Activated T-cell treated with anti-CD3 and anti-CD28 coated beads for 48 hours (primary cell): ENCODE data around the gene CHD2.

Experiments used
- DNase-seq: peaks from one replicate; pipeline ENCODE4 v3.0.0-alpha.2; 2020; ENCODE audit warnings: low read depth

Gene CHD2

DNA sequence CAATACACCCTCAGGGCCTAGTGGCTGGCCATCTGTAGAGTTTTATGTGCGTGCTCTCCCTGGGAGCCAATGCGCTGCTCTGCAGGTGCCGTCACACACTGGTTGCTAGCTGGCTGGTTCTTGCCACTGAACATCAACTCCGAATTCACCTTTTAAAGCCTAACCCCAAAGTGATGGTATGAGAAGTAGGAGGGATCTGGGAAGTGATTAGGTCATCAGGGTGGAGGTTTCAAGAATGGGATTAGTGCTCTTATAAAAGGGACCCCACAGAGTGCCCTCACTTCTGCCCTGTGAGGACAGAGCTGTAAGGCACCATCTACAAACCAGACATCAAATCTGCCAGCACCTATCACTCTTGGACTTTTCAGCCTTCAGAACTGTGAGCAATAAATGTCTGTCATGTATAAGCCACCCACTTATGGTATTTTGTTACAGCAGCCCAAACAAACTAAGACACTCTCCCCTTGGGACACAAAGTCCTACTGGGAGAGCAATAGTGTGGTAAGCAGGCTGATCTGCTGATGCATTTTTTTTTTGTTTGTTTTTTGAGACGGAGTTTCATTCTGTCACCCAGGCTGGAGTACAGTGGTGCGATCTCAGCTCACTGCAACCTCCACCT is 168.6 kb downstream of the CHD2 start:
- DNase-seq, result no peak

DNA sequence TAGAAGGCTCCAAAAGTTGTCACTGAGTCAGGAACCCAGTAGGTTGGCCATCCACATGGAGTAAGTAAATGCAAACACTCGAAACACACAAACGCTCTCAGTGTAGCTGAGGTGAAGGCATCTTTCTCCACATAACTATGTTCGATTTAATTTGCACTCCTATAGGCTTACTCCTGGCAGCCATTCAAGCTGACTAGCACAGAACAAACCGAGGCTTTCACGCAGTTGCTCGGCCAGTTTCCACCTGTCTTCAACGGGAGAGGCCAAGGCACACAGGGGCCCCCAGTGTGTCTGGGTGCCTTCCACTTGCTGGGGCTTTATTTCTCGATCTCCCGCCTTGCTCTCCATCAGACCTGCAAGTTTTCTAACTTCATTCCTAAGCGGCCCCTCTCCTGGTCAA is 170.0 kb downstream of the CHD2 start:
- no peak for DNase-seq

DNA sequence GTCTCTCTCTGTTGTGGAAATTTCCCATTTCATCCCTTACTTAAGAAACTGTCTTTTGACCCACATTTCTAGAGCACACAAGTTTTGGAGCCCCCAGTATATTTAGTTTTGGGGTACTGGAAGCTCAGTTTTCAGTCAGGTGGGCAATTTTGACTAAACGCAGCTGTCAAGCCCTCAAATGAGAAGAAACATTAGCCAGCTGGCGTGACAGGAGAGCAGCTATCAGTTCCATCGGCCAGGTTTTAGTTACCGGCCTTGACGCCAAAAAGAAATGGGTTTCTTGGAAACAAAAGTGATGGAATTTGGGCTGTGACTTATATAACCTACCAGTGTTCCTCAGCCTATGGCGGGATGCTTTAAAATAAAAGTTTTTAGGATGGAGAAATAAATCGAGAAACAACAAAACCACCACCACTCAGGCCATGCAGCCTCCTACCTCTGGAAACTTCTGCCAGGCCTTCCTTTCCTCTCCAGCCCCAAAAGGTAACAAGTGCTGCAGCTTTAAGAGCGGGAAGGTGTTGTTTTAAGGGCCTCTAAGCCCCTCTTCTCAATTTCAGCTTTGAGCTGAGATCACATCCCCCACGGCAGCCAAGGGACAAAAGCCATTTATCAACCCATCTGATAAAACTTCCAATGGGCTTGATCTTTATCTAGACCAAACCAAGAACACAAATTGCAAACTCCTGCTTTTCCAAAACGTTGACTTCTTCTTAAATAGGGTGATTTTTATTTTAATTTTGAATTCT is 170.6 kb downstream of the CHD2 start:
- no peak for DNase-seq

DNA sequence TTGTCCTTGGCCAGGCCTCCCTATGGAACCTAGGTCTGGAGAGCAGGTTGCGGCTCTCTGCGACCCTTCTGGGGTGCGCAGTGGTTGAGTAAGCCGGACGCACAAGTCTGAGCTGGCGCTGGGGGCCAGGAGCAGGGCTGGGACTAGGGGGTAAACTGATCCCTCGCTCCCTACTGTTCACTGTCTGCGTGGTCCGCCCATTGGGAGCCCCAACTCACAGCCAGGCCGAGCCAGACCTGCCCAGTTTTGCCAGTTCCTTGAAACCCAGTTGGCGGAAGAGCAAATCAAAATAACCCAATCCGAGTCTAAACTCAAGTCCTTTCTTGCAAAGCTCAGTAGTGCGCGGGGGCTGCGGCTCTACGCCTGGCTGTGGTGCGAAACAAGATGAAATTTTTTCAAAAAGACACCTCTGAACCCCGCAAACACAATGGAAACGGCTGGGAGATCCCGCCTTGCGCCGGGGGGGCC is 171.4 kb downstream of the CHD2 start:
- no peak for DNase-seq

DNA sequence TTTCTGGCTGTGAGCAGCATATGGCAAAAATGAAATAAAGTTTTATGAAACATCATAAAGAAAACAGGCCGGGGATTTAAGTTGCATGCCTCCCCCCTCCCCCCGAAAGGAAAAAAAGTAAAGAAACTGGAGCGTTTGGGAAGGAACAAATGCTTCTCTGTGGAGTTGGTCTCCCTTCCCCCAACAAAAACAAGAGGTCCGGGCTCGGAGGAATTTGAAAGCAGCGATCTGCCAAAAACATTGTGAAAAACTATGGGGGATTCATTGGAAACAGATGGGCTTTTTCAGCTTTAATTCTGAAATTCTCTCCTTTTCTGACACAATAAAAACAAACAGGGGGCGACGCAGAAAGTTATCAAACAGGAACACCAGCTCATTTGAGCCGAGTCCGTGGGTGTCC is 171.9 kb downstream of the CHD2 start:
- no peak for DNase-seq

DNA sequence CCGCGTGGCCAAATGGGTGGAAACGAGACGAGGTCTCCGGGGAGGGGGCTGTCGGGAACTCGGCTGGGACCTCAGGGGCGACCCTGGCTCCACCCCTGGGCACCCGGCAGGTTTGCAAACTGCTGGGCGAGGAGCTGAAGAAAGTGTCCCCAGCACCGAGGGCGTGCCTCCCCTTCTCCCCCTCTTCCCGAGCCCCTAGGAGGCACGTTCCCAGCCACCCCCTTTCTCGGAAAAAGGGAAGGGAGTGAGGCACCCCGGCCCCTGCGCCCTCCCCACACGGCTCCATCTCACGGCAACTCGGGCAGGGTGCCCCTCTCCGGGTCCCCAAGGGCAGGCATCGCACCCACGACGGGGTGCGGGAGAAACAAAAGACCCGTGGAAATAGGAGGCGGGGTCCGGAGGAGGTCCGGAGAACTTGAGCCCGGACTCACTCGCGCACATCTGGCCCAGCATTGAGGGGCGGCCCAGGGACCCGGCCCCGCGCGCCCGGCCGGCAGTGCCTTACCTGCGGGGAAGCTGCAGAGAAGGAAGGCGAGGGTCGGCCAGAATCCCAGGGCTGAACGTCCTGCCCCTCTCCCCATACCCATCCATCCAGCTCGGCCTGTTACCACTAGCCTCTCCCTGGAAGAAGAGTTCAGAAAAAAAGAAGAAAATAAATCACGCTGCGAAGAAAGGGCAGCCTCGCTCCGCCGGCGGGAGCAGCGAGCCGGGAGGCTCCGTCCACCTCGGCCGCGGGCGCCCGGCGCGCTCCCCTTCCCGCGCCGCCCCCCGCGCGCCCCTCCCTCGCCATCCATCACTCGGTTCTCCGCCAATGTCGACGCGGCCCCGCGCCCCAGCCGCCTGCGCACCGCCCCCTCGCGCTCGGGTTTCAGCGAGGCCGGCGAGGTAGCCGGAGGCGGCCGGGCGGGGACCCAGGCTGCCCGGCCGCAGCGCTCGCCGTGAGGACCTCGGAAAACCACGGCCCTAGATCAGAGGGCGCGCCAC is 172.6 kb downstream of the CHD2 start:
- no peak for DNase-seq

DNA sequence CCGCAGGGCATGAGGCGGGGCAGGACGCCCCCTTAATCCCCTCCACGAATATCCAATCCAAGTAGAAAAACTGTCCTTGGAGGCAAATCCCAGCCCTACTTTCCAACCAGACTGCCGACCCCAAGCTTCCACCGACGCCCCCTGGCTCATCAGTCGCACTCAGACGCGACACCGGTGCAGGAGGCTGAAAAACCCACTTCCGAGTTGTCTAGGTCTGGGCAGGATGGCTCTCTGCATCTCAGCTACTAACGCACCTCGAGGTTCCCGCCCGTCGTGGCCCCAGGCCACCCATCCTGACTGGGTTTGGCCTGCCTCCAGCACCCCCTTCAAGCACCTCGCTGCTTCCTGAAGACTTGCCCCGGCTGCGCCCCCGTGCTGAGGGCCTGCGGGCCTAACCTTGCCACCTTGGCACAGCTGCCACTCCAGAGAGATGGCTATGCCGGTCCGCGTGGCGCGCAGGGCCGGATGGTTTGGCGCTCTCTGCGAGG is 173.4 kb downstream of the CHD2 start:
- no peak for DNase-seq

DNA sequence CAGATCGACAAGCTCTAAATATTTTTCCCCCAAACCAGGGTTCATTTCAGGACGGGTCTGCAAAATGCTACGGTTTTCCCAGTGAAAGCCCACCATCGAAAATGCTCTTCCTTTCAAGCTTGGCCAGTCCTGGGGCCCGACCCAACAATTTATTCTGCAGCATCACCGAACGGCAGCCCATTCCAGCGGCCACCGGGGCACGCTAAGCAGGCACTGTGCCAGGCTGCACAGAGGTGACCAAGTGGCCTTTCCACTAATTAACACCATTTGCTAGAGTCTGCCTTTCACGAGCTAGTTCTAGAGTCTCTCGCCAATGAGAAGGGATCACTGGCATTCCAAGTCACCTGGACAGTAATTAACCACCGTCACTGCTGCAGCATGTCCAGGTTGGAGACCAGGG is 174.5 kb downstream of the CHD2 start:
- DNase-seq, result no peak

DNA sequence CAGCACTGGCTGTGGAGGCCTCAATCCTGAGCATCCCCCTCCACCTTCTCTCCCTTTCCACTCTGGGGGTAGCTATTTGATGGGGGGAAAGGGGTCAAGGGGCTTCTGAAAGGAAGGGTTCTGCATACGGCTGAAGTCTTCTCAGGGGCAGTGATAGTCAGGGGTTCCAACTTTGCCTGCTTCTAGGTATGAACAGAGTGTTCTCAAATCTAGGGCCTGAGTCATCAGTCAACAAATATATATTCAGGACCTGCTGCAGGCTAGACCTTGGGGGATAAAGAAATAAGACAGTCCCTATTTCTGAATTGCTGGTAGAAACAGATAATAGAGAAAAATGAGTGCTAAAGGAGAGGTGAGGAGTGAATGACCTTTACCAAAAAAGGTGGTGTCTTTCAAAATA is 176.1 kb downstream of the CHD2 start:
- no peak for DNase-seq

DNA sequence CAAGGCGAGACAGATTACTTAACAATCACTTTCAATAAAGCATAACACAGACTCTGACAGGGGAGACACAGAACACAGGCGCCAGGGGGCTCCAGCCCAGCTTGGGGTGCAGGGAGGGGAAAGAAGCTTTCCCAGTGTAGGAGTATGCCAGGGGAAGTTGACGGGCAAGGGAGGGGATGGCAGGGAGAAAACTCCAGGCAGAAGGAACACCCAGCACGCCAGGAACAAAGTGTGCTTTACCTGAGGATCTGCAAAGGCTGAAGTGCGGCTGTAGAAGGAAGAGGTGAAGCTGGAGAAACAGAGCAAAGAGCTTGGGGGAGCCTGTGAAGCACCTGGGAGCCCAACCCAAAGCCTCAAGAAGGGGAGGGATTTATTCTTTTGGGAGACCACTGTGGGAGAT is 176.8 kb downstream of the CHD2 start:
- DNase-seq, result no peak
